Sciatic nerve (tissue), 2 donors: ENCODE measurements around the gene SCARB1. TPM values are rescaled to one million over a fixed set of nuclear protein-coding genes. Genes with fewer than 3 reads are reported as not detected.

ENCODE experiments used
- ATAC-seq: fragments of 200-7000 bp; cut with Tn5 transposase; one replicate; pipeline ENCODE4 v1.9.1; 2020; ENCODE audit warnings: mild to moderate bottlenecking, moderate library complexity
- DNase-seq: peaks from one replicate; pipeline ENCODE4 v3.0.0-alpha.2; 2020; ENCODE audit warnings: low spot score
- intact Hi-C: fragments of 100-400 bp; cut with DNase I; formaldehyde crosslinking; loops from one replicate; pipeline ENCODE4 v1.14.2; 2022
- total RNA-seq: library from RNA; stranded (reverse); fragmentation: NEBNext Ultra II Directional; extraction: Animal tissue kit (Norgen Biotek cat#: 25700); gene quantifications from one replicate; pipeline ENCODE4 v1.2.1, GENCODE V29; 2021
- donor health status: DM: no; HTN: no; CAD: no.
- donor health status: DM: no; HTN: no; CAD: no.

Gene SCARB1
- total RNA-seq, 1 donor from 2014 or later = 69.2 TPM

DNA sequence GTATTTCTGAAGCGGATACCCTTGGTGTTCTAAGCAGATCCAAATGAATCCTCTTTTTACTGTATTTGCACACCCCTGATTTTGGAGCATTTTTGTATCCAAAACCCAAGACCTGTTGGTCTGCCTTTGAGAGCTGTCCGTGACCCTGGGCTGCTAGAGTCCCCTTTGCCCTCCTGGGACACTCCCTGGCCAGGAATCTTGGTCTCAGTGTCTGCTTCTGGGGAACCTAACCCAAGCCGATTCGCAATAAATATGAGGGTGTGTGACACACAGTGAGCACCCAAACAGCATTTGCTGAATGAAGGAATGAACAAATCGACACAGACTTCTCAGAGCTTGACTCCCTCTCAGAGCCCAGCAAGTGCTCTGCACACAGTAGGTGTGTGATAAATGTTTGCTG, 92.9 kb downstream of the SCARB1 start:
- DNase-seq = no peak
- ATAC-seq = no peak
- intact Hi-C loops = loop anchor here (5.0 kb wide), 1 partner anchor 733 kb away; no protein-coding TSS in a partner anchor

DNA sequence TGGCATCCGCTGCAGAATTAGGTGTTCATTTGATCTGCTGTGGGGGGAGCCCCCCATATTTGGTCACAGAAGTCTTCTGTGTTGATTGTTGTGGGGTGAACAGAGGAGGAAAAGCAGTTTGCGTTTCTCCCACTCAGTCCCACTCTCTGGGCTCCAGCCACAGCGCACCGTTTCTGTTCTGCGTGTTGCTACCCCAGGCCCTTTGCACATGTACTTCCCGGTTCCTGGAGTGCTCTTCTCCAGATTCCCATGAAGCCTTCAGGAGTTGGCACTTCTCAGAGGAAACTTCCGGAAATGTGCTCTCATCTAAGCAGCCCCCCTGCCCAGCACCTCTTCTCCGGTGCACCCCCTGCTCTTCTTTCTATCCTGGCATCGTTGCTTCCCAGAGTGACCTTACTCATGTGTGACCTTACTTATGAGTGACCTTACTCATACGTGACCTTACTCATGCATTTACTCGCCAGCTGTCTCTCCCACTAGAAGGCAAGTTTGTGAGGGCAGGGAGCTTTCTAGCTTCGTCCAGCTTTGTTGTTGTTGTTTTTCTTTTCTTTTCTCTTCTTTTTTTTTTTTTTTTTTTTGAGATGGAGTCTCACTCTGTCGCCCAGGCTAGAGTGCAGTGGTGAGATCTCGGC, 93.7 kb downstream of the SCARB1 start:
- intact Hi-C loops = loop anchor here (5.0 kb wide), 4 partner anchors 203 to 733 kb away; partner anchors contain the start of gene NCOR2
- no peak for DNase-seq
- ATAC-seq = no peak

DNA sequence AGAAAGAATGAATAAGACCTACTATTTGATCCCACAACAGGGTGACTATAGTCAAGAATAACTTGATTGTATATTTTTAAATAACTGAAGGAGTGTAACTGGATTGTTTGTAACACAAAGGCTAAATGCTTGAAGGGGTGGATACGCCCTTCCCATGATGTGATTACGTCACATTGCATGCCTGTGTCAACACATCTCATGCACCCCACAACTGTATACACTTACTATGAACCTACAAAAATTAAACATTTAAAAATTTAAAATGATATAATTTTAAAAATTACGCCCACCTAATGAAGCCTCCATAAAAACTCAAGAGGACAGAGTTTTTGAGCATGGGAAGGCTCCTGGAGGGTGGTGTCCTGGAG, 94.5 kb downstream of the SCARB1 start:
- no peak for DNase-seq
- no peak for ATAC-seq
- intact Hi-C loops = loop anchor here (5.0 kb wide), 3 partner anchors 202 to 717 kb away; partner anchors contain the start of gene NCOR2

- DNase-seq (no peak), ATAC-seq (no peak)
- intact Hi-C loops = loop anchor here (5.0 kb wide), 3 partner anchors 201 to 716 kb away; partner anchors contain the start of gene NCOR2
Observed at GRCh38 chr12:124768452-124769162, 95.1 kb downstream of the SCARB1 start.

DNA sequence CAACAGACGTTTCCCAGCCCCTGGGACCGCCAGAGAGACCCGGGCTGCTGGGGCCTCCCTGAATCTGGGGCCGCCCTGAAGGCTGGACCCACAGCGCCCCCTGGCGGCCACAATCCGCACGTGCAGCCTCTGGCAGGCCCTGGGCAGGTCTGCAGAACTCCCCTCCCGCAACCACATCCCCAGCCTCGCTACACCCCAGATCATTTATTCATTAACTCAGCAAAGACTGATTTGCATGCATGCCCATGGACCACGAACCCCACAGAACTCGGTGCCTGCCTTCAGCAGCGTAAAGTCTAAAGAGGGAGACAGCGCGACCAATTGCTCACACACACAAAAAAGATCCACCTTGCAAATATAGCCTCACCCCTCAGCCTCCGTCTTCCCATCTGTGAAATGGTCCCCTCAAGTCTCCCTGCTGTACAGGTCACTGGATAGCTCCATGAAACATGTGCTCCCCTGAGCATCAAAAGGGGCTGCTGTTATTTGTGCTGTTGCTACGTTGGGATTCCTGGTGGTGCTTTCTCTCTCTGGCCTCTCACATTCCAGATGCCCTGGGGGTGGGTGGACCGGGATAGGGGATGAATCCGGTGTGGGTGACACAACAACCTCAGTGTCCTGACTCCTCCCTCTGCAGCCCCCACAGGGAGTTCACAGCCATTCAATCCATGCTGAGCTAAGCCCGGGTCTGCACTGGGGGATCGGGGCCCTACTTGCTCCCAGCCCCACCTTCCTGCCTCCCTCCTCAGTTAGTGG, 96.4 kb downstream of the SCARB1 start:
- peak; percentile 68 for ATAC-seq
- intact Hi-C loops = loop anchor here (5.0 kb wide), 3 partner anchors 200 to 715 kb away; partner anchors contain the start of gene NCOR2
- peak; percentile 91 for DNase-seq

- ATAC-seq (peak; percentile 8), DNase-seq (no peak)
- intact Hi-C loops = loop anchor here (5.0 kb wide), 3 partner anchors 199 to 714 kb away; partner anchors contain the start of gene NCOR2
Observed at GRCh38 chr12:124766727-124767065, 97.0 kb downstream of the SCARB1 start.

GRCh38 chr12:124765581-124766489, 97.8 kb downstream of the SCARB1 start:
- intact Hi-C loops = loop anchor here (5.0 kb wide), 3 partner anchors 199 to 714 kb away; partner anchors contain the start of gene NCOR2
- DNase-seq = no peak
- ATAC-seq = peak; percentile 4

GRCh38 chr12:124764870-124765580, 98.6 kb downstream of the SCARB1 start:
- intact Hi-C loops = loop anchor here (5.0 kb wide), 3 partner anchors 198 to 713 kb away; partner anchors contain the start of gene NCOR2
- ATAC-seq (peak; percentile 75), DNase-seq (no peak)

DNA sequence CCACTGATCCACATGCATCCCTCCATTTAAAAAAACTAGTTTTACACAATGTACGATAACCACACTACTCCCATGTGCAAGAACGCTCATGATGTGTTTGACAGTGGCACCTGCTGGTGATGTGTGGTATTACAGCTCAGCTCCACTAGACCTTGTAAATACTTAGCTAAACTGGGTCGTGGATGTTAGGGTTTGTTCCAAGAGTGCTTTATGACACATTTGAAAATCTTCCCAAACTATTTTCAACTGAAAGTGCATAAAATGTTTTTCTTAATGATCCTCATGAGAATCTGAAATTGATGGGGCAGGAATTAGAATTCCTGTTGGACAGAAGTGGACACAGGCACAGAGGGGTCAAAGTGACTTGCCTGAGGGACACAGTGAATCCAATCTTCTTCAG, 99.2 kb downstream of the SCARB1 start:
- peak; percentile 84 for DNase-seq
- ATAC-seq = peak; percentile 44
- intact Hi-C loops = no loop called here

DNA sequence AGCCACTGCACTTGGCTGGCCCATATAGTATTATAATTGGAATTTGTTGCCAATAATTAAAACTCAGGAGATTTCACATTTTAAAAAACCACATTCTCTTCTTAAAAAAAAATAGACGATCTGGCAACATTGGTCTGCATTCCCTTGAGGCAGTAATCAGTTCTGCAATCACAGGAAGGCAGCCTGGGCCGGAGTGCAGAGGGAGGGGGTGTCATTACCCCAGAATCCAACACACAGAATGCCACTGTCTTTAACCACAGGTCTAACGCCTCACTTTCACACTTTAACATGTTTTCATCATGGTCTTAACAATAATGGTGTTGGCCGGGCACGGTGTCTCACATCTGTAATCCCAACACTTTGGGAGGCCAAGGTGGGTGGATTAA, 100.1 kb downstream of the SCARB1 start:
- ATAC-seq (peak; percentile 56), DNase-seq (peak; percentile 61)
- intact Hi-C loops = no loop called here

- intact Hi-C loops = no loop called here
- DNase-seq = peak; percentile 78
- ATAC-seq = peak; percentile 4
Observed at GRCh38 chr12:124762791-124763593, 100.7 kb downstream of the SCARB1 start.

DNA sequence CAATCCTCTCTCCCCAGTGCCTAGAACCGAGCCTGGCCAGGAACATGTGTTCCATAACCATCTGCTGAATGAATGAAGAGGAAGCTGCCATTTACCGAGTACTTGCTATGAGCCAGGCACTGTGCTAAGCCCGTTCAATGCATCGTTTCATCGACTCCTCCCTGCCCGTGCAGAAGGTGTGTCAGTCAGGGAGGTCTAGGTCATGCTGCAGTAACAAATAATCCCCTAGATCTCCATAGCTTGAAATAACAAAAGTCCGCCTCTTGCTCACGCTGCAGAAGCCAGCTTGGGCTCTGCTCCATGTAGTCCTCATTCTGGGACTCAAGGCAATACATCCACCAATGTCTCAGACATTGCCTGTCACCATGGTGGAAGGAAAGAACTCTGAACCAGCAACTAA, 101.3 kb downstream of the SCARB1 start:
- intact Hi-C loops = no loop called here
- ATAC-seq (no peak), DNase-seq (no peak)

- DNase-seq = peak; percentile 67
- intact Hi-C loops = no loop called here
- ATAC-seq = no peak
Observed at GRCh38 chr12:124761871-124762270, 101.8 kb downstream of the SCARB1 start.

- DNase-seq (no peak), ATAC-seq (no peak)
- intact Hi-C loops = no loop called here
Observed at GRCh38 chr12:124761056-124761455, 102.6 kb downstream of the SCARB1 start.

DNA sequence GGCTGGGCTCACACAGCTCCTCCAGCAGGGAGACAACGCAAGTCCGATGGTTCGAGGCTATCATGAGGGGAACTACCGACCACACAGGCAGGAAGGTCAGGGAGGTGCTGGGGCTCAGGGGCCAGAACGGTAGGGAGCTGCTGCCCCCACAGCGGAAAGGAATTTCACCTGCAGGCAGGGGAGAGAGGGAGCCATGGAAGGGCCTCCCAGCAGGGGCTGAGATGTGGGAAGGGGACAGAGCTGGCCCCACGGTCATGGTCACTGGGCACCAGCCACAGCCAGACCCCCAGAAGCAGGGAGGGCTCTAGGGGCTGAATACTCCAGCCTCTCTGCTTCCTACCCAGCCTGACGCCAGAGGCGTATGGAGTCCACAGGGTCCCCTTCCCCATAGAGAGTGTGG, 103.1 kb downstream of the SCARB1 start:
- intact Hi-C loops = no loop called here
- DNase-seq (no peak), ATAC-seq (no peak)

- DNase-seq (no peak), ATAC-seq (no peak)
- intact Hi-C loops = no loop called here
Observed at GRCh38 chr12:124759841-124760503, 103.7 kb downstream of the SCARB1 start.
